HUES64 (cell line): ENCODE data around the gene AKAP9.
"Not testable (repeated sequence)": the region's sequence is repeated elsewhere in the genome, so short reads cannot be mapped to it uniquely, and the experiment has no call there.

Experiments
- H3K27ac ChIP-seq: 2 replicates; pipeline ENCODE4 v1.7.0; 2013; ENCODE audit warnings: low read depth, low read length, inconsistent platforms
- H3K27me3 ChIP-seq: 2 replicates; pipeline ENCODE4 v1.6.1; 2013; ENCODE audit warnings: mild to moderate bottlenecking, low read length; ENCODE audit not compliant: insufficient read depth
- H3K36me3 ChIP-seq: 2 replicates; pipeline ENCODE4 v1.6.1; 2013; ENCODE audit warnings: mild to moderate bottlenecking, low read length; ENCODE audit not compliant: insufficient read depth
- H3K4me1 ChIP-seq: 2 replicates; pipeline ENCODE4 v1.6.1; 2013; ENCODE audit warnings: mild to moderate bottlenecking, low read length, moderate library complexity; ENCODE audit not compliant: insufficient read depth
- H3K4me3 ChIP-seq: 2 replicates; pipeline ENCODE4 v1.5.1; 2013; ENCODE audit warnings: mild to moderate bottlenecking, low read length, moderate library complexity
- H3K9ac ChIP-seq: 2 replicates; pipeline ENCODE4 v1.6.1; 2013; ENCODE audit warnings: mild to moderate bottlenecking, low read depth, low read length
- H3K9me3 ChIP-seq: 2 replicates; pipeline ENCODE4 v1.6.1; 2013; ENCODE audit warnings: low read depth, low read length; ENCODE audit not compliant: insufficient read depth
- WGBS: fragments of 150-250, 120-280 bp; methylation state at CpG from one replicate; pipeline ENCODE4 v1.1.7; 2013; ENCODE audit warnings: missing lambda C conversion rate; 5-methylcytosine and 5-hydroxymethylcytosine counted together

AKAP9 gene

DNA sequence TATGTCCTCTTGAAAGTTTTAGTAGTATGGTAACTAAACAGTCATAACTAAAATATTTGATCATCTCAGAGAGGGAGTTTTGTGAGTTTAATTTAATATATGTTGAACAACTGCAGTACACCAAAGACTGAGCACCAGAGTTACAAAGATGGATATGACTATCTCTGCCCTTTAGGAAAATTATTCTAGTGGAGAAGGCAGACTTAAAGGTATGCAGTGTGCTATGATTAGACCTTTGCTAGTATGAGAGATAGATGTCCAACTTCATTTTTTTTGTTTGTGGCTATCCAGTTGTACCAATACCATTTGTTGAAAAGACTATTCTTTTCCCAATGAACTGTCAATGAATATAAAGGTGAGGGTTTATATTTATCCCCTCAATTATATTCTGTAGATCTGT lies 33.4 kb downstream of the AKAP9 start:
- Histone ChIP-seq H3K27me3 (no peaks in the 10 kb centered on the region), H3K27ac (no peak overlapping the region), H3K4me3 (no peak overlapping the region), H3K36me3 (0 out of 2 replicates have a peak, but pooled peaks cover 4% of the 10 kb centered on the region), H3K4me1 (peaks cover 11% of the 10 kb centered on the region; the same call in 1 of the 2 replicates), H3K9me3 (no peaks in the 10 kb centered on the region), H3K9ac (no peak overlapping the region)

- Histone ChIP-seq H3K27me3 (no peaks in the 10 kb centered on the region), H3K9me3 (no peaks in the 10 kb centered on the region), H3K4me1 (no peaks in the 10 kb centered on the region), H3K4me3 (no peak overlapping the region), H3K9ac (no peak overlapping the region), H3K36me3 (peaks cover 9% of the 10 kb centered on the region; the same call in 1 of the 2 replicates), H3K27ac (no peak overlapping the region)
- 95% methylated on average over 3 of the region's 4 CpGs for WGBS
These were observed 36.1 kb downstream of the AKAP9 start for GRCh38 chr7:91976743-91977142.

GRCh38 chr7:91979590-91979989 lies 38.9 kb downstream of the AKAP9 start:
- no peaks in the 10 kb centered on the region for H3K27me3 ChIP-seq
- H3K4me3 ChIP-seq: no peak overlapping the region
- H3K9ac ChIP-seq: no peak overlapping the region
- H3K4me1 ChIP-seq: no peaks in the 10 kb centered on the region
- 80% methylated on average over 1 of the region's 1 CpG for WGBS
- no peaks in the 10 kb centered on the region for H3K9me3 ChIP-seq
- H3K27ac ChIP-seq: no peak overlapping the region
- H3K36me3 ChIP-seq: peaks cover 6% of the 10 kb centered on the region; the same call in 1 of the 2 replicates

DNA sequence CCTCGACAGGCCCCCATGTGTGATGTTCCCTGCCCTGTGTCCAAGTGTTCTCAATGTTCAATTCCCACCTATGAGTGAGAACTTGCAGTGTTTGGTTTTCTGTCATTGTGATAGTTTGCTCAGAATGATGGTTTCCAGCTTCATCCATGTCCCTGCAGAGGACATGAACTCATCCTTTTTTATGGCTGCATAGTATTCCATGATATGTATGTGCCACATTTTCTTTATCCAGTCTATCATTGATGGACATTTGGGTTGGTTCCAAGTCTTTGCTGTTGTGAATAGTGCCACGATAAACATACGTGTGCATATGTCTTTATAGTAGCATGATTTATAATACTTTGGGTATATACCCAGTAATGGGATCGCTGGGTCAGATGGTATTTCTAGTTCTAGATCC lies 41.7 kb downstream of the AKAP9 start:
- H3K9me3 ChIP-seq, H3K27me3 ChIP-seq, H3K36me3 ChIP-seq, H3K27ac ChIP-seq, H3K4me1 ChIP-seq, H3K4me3 ChIP-seq, H3K9ac ChIP-seq: not testable (repeated sequence)
- 100% methylated on average over 4 of the region's 4 CpGs for WGBS

- peaks cover 2% of the 10 kb centered on the region for H3K36me3 ChIP-seq
- no peak overlapping the region for H3K9ac ChIP-seq
- H3K4me1 ChIP-seq: no peaks in the 10 kb centered on the region
- no peak overlapping the region for H3K4me3 ChIP-seq
- no peak overlapping the region for H3K27ac ChIP-seq
- H3K27me3 ChIP-seq: no peaks in the 10 kb centered on the region
- H3K9me3 ChIP-seq: no peaks in the 10 kb centered on the region
These were observed 47.6 kb downstream of the AKAP9 start for GRCh38 chr7:91988213-91988612.

GRCh38 chr7:91993976-91994375 lies 53.3 kb downstream of the AKAP9 start:
- 95% methylated on average over 3 of the region's 3 CpGs for WGBS
- H3K4me1 ChIP-seq: no peaks in the 10 kb centered on the region
- no peak overlapping the region for H3K27ac ChIP-seq
- H3K27me3 ChIP-seq: no peaks in the 10 kb centered on the region
- H3K9me3 ChIP-seq: no peaks in the 10 kb centered on the region
- peaks cover 48% of the 10 kb centered on the region for H3K36me3 ChIP-seq
- H3K9ac ChIP-seq: no peak overlapping the region
- H3K4me3 ChIP-seq: no peak overlapping the region

DNA sequence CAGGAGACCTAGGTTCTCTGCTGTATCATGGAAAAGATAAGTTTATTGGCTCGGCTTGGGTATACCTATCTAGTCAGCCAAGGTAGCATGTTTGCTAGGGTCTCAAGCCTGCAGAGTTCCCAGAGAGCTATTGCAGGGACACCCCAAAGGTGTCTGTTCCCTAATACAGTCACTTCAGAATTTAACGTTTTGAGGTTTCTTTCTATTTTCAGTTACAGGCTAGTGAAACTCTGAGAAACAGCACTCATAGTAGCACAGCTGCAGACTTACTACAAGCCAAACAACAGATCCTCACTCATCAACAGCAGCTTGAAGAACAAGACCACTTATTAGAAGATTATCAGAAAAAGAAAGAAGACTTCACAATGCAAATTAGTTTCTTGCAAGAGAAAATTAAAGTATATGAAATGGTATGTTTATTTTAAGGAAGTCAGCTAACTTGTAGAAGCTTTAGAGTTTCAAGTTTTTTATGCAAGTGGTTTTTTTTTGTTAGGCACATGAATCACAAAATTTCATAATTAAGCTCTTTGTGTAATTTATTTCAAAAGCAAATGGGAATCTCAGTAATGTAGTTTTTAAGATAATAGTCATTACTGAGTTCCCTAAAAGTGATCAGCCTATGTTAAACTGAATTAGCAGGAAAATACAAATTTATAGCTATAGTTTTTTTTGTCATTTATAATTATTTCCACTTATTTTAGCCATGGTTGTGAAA lies 54.9 kb downstream of the AKAP9 start:
- Histone ChIP-seq H3K4me1 (no peaks in the 10 kb centered on the region), H3K27ac (no peak overlapping the region), H3K9ac (no peak overlapping the region), H3K9me3 (no peaks in the 10 kb centered on the region), H3K4me3 (no peak overlapping the region), H3K36me3 (peaks cover 55% of the 10 kb centered on the region), H3K27me3 (no peaks in the 10 kb centered on the region)
- 91% methylated on average over 2 of the region's 2 CpGs for WGBS

DNA sequence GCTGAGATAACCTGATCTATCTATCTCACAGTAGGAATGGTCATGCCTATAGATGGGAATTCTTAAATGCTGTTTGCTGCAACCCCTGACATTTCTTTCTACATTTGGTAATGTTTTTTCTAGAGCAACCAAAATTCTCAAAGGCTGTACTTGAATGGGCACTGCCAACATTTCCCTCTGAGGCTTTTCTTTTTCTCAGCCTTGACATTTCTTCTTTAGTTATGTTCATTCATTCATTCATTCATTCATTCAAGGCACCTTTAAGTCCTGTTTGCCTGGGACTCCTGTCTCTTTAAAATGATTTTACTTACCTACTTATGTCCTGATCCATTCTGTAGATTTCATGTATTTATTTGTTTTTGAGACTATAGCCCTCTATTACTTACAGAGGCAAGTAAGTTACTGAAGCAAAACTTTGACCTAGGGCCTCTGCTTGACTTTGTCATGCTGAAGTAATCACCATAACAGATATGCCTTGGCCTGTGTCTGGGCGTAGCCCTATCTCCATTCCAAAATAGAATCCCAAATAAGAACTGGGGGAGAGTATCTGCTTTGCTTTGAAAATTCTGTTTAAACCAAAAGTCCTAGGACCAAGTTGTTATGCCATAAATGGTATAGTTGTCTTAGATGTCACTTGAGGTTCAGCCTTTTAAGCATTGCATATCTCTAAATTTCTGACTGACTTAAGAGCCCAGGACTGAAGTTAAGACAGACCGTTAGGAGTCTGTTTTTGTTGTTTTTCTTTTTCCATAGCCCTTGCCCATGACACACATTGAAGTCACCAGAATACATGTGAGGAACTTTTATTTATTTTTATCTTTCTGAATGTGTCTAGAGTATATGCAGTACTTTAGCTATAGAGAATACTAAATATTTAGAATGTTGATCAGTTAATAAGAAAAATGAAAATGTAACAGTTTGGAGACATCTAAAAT lies 59.2 kb downstream of the AKAP9 start:
- Histone ChIP-seq H3K4me1 (no peaks in the 10 kb centered on the region), H3K9me3 (0 out of 2 replicates have a peak, but pooled peaks cover 2% of the 10 kb centered on the region), H3K9ac (no peak overlapping the region), H3K36me3 (peaks cover 67% of the 10 kb centered on the region), H3K4me3 (no peak overlapping the region), H3K27me3 (no peaks in the 10 kb centered on the region), H3K27ac (no peak overlapping the region)
- 83% methylated on average over 2 of the region's 2 CpGs for WGBS

DNA sequence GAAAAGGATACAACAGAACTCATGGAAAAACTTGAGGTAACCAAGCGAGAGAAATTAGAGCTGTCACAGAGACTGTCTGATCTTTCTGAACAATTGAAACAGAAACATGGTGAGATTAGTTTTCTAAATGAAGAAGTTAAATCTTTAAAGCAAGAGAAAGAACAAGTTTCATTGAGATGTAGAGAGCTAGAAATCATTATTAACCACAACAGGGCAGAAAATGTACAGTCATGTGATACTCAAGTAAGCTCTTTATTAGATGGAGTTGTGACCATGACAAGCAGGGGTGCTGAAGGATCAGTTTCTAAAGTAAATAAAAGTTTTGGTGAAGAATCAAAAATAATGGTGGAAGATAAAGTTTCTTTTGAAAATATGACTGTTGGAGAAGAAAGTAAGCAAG lies 62.1 kb downstream of the AKAP9 start:
- Histone ChIP-seq H3K27me3 (no peaks in the 10 kb centered on the region), H3K27ac (no peak overlapping the region), H3K4me3 (no peak overlapping the region), H3K9ac (no peak overlapping the region), H3K9me3 (0 out of 2 replicates have a peak, but pooled peaks cover 2% of the 10 kb centered on the region), H3K4me1 (no peaks in the 10 kb centered on the region), H3K36me3 (peaks cover 45% of the 10 kb centered on the region)
- 93% methylated on average over 1 of the region's 1 CpG for WGBS

DNA sequence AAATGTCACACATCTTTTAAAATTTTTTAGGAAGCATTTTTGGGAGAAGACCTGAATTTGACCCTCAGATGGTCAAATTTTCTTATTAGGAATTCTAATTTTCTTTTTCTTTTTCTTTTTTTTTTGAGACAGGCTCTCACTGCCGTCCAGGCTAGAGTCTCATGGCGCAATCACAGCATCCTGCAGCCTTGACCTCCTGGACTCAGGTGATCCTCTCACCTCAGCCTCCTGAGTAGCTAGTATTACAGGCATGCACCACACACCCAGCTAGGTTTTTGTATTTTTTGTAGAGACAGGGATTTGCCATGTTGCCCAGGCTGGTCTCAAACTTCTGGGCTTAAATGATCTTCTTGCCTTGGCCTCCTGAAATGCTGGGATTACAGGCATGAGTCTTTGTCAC lies 65.4 kb downstream of the AKAP9 start:
- Histone ChIP-seq H3K4me3 (no peak overlapping the region), H3K9ac (no peak overlapping the region), H3K36me3 (peaks cover 47% of the 10 kb centered on the region), H3K9me3 (peaks cover 17% of the 10 kb centered on the region; the same call in 1 of the 2 replicates), H3K27me3 (no peaks in the 10 kb centered on the region), H3K27ac (no peak overlapping the region), H3K4me1 (no peaks in the 10 kb centered on the region)
- WGBS: 89% methylated on average over 2 of the region's 2 CpGs

GRCh38 chr7:92010215-92010614 lies 69.6 kb downstream of the AKAP9 start:
- Histone ChIP-seq H3K4me1 (no peaks in the 10 kb centered on the region), H3K4me3 (no peak overlapping the region), H3K27me3 (no peaks in the 10 kb centered on the region), H3K36me3 (peaks cover 46% of the 10 kb centered on the region), H3K27ac (no peak overlapping the region), H3K9ac (no peak overlapping the region), H3K9me3 (peaks cover 15% of the 10 kb centered on the region; the same call in 1 of the 2 replicates)
- WGBS: 92% methylated on average over 5 of the region's 5 CpGs
